GM12864 (cell line): ENCODE results near the gene CRYBA4.

Experiments used
- DNase-seq: peaks from one replicate; pipeline ENCODE4 v3.0.0-alpha.2; 2011; ENCODE audit warnings: low read depth
- H3K4me3 ChIP-seq: 2 replicates; pipeline ENCODE4 v1.5.1; 2011; ENCODE audit warnings: mild to moderate bottlenecking, low read depth, low read length, control low read depth
- CTCF ChIP-seq: IDR thresholded peaks from 2 replicates; pipeline ENCODE4 v1.5.1; 2011; ENCODE audit warnings: low read depth, mild to moderate bottlenecking, moderate library complexity, low read length, control low read depth, inconsistent platforms; ENCODE audit errors: missing control alignments

CRYBA4 gene

GRCh38 chr22:26597026-26597425, 24.7 kb upstream of the CRYBA4 start:
- no peak for TF ChIP-seq CTCF
- no peak overlapping the region for H3K4me3 ChIP-seq
- DNase-seq = no peak

GRCh38 chr22:26597480-26597879, 24.3 kb upstream of the CRYBA4 start:
- no peak overlapping the region for H3K4me3 ChIP-seq
- DNase-seq = no peak
- TF ChIP-seq CTCF = no peak

- no peak overlapping the region for H3K4me3 ChIP-seq
- no peak for TF ChIP-seq CTCF
- no peak for DNase-seq
Measured at GRCh38 chr22:26599505-26599904, 22.3 kb upstream of the CRYBA4 start.

- no peak overlapping the region for H3K4me3 ChIP-seq
- no peak for TF ChIP-seq CTCF
- no peak for DNase-seq
Measured at GRCh38 chr22:26601726-26602125, 20.0 kb upstream of the CRYBA4 start.

GRCh38 chr22:26602127-26602526, 19.6 kb upstream of the CRYBA4 start:
- no peak overlapping the region for H3K4me3 ChIP-seq
- no peak for DNase-seq
- TF ChIP-seq CTCF = no peak

GRCh38 chr22:26604368-26604767, 17.4 kb upstream of the CRYBA4 start:
- no peak for TF ChIP-seq CTCF
- DNase-seq = no peak
- no peak overlapping the region for H3K4me3 ChIP-seq

GRCh38 chr22:26606611-26607010, 15.2 kb upstream of the CRYBA4 start:
- H3K4me3 ChIP-seq = no peak overlapping the region
- no peak for DNase-seq
- no peak for TF ChIP-seq CTCF
